SKM-1 (cell line): ENCODE measurements around the gene ISOC2.

ENCODE experiments used
- DNase-seq: peaks from one replicate; lab custom pipeline; 2025; ENCODE audit not compliant: unreplicated experiment; lab: John Stamatoyannopoulos, UW

The ISOC2 gene

DNA sequence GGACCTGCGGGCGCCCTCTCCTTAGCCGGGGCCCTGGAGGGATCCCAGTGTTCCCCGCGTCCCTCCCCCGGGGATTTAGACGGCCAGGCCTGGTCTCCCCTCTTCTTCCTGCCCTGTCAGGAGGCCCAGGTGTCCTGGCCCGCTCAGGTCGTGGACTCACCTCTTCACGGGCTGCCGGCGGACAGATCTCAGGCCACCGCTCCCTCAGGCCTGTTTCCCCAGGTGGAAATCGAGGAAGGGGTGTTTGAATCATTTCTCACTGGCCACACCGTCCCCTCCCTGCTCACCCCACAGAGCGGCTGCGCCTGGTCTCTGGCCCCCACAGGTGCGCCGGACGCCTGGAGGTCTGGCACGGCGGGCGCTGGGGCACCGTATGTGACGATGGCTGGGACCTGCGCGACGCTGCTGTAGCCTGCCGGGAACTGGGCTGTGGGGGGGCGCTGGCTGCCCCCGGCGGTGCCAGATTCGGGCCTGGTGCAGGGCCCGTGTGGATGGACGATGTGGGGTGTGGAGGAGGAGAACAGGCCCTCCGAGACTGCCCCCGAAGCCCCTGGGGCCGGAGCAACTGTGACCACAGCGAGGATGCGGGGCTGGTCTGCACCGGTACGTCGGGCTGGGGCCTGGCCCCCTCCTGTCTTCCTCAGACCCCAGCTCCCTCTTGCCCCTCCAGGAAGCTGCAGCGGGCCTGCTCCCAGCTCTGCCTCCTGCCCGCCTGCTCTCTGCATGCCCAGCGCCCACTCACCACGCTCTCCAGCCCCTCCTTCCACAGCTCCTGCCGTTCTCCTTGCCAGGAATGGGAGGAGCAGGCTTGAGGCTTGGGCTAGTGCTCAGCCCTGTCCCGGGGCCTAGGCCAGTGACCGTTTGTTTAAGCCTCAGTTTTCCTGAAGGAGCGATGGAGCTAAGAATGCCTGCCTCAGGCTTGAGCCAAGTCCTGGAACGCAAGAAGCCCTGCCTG, 29.3 kb upstream of the ISOC2 start:
- no peak for DNase-seq

DNA sequence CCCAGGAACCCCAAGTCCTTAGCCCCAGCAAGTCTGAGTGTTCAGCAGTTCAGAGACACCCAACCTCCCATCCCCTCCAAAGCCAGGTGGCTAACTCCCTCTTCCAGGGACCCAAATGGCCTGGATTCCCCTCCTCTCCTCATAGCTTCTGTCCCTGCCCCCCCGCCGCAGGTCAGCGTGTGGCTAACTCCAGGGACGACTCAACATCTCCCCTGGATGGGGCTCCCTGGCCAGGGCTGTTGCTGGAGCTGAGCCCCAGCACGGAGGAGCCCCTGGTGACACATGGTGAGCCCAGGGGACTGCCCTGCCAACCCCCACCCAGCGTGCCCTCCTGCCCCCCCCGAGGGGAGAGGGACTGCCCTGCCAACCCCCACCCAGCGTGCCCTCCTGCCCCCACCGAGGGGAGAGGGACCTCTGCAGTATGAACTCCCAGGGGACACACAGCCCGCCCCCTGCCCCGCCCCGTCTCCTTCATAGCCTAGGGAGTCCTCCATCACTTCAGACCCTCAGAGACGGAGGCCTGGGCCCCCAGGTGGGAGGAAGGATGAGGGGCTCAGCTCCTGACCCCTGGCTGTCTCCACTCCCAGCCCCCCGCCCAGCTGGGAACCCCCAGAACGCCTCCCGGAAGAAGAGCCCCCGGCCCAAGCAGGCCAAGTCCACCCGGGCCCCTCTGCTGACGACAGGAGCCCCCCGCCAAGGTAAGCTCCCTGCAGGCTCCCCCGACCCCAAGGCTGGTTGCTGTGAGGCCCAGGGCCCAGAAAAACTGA, 28.5 kb upstream of the ISOC2 start:
- DNase-seq, result no peak

- no peak for DNase-seq
Observed at GRCh38 chr19:55488986-55489710, 27.7 kb upstream of the ISOC2 start.

DNA sequence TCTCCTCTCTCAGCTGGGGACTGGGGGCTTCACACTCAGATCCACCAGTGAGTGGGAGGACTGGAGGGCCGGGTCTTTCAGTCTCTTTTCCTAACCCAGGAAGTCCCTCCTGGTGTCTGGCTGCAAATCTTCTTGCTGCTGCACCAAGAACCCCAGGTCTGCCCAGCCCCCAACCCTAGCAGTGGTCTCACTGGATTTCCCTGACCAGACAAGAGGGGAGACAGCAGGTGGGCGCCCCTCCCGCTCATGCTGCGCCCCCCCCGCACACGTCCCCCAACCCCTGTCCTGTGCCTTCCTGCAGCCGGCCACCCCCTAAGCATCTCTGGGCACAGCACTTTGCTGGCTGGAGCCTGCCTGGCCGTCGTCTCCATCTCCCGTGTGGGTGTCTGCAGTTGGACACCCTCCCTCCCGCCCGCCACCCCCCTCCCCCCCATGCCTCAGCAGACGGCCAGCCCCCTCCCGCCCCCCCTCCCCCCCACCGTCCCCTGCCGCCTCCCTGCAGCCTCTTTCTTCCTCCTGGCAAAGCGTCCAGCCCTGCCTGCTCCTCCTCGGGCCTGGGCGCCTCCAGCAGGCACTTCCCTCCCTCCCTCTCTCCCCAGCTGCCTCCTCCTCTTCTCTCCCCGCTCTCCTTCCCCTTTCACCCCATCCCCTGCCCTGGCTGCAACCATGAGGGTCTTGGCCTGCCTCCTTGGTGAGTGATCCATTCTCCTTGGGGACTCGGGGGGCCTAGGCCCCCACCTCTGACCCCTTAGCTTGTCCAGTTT, 26.7 kb upstream of the ISOC2 start, which contains the start of gene SSC5D:
Gene SSC5D, plus strand, starts transcription at position 513 of the 764 bp plus-strand sequence. Its CDS starts 154 bp downstream, at position 667.
- DNase-seq, result no peak

DNA sequence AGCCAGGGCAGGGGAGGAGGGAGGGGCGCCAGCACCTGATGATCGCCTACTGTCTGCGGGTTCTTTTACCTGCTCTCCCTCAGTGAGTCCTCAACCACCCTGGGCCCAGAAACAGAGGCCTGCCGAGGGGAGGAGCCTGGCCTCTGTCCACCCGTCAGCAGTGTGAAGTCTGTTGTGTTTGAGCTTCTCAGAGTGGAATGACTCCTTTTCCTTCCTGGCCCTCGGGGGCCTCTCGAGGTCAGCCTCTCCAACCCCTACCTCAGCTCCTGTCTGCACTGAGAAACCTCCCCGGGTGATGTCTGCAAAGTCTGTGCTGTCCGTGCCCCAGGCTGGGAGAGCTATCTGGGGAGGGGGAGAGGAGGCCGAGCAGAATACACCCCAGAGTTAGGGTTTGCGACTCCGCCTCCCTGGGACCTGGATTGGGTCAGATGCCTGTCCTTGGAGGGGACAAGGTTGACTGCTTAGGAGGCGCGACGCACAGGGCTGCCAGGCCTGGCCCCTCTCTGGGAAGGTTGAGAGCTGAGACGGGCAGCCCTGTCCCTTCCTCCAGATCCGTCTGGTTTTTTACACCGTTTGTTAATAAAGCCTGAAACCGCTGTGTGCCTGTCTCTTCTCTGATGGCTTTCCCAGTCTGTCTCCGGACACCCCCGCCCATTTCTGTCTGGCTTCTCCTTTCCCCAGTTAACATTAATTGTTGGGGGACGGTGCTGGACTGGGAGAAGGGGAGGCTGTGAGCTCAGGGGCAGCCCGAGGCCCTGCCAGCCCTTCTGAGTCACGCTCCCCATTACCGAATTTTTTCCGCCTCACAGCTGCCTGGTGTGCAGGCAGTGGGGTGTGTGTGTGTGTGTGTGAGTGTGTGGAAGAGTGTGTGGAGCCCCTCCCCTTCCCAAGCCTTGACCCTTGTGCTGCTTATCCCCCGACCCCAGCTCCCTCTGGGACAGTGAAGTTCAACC, 25.8 kb upstream of the ISOC2 start:
- no peak for DNase-seq

GRCh38 chr19:55486043-55486970, 24.9 kb upstream of the ISOC2 start:
- no peak for DNase-seq

DNA sequence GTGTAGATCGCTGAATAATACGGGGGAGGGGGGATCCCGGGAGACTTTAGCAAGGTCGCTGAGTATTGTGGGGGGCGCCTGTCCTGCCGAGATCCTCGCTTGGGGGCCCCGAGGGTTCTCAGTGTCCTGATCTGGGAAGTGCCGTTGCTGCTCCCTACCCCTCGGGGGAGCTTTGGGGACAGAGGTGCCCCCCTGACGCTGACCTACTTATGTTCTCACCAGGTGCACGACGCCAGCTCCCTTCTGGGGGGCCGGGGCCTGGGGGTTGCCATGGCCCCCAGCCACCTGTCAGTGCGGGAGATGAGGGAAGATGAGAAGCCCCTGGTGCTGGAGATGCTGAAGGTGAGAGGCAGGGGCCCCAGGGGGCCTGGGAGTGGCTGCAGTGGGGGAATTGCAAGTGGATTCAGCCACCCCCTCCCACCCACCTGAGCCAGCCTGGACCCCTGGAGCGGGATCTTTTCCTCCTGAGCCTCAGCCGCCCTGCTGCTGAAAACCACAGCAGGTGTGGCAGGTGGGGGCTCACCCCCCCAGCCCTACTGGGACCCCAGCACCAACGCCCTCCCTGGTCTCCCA, 24.1 kb upstream of the ISOC2 start:
- no peak for DNase-seq

GRCh38 chr19:55484593-55485438, 23.4 kb upstream of the ISOC2 start, which contains the start of gene NAT14:
TSS of gene NAT14 (plus strand) at chr19:55485188. CDS start at chr19:55485709, 521 bp downstream.
- DNase-seq, result no peak

DNA sequence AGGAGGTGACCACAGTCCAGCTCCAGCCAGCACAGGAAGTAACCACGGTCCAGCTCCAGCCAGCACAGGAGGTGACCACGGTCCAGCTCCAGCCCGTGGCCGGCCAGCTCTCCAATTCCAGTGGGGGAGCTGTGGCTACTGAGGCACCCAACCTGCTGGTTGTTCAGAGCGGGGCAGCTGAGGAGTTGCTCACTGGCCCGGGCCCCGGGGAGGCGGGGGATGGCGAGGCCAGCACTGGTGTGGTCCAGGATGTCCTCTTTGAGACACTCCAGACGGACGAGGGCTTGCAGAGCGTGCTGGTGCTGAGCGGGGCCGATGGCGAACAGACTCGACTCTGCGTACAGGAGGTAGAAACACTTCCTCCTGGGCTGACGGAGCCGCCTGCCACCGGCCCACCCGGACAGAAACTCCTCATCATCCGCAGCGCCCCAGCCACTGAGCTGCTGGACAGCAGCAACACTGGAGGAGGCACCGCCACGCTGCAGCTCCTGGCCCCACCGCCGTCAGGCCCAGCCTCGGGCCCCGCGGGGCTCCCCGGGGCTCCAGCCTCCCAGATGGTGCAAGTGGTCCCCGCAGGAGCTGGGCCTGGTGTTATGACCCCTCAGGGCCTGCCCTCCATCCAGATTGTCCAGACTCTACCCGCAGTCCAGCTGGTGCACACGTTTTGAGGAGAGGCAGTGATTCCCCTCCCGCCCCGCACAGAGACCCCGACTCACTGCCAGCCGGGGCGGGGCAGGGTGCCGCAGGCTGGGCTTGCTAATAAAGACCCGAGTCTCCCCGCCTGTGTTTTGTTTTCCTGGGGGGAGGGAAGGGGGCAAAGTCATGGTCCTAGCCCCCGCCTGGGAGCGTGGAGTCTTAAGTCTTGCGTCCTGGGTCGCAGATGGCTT, 22.5 kb upstream of the ISOC2 start:
- no peak for DNase-seq

DNA sequence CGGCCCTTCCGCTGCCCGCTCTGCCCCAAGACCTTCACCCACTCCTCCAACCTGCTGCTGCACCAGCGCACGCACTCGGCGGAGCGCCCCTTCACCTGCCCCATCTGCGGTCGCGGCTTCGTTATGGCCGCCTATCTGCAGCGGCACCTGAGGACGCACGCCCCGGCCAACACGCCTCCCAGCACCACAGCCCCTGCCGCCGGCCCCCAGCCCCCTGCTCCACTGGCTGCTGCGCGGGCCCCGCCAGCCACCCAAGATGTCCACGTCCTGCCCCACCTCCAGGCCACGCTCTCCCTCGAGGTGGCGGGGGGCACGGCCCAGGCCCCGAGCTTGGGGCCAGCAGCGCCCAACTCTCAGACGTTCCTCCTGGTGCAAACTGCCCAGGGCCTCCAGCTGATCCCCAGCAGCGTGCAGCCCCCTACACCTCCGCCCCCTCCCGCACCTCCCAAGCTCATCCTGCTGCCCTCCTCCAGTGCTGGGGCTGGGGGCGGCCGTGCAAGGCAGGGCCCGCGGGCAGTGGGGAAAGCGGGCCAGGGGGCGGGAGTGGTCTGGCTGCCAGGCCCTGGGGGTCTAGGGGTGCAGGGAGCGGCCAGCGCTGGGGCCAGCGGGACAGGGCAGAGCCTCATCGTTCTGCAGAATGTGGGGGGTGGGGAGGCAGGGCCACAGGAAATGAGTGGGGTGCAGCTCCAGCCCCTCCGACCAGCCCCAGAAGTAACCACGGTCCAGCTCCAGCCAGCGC, 21.7 kb upstream of the ISOC2 start:
- DNase-seq, result no peak

GRCh38 chr19:55482156-55482961, 20.9 kb upstream of the ISOC2 start:
- no peak for DNase-seq

- DNase-seq, result no peak
Observed at GRCh38 chr19:55481794-55482155, 20.3 kb upstream of the ISOC2 start.

GRCh38 chr19:55481148-55481793, 19.8 kb upstream of the ISOC2 start:
- DNase-seq, result no peak
